Panc1 (cell line): ENCODE results near the gene MYT1. TPM values are rescaled to one million over a fixed set of nuclear protein-coding genes. Genes with fewer than 3 reads are reported as not detected.

Experiments used
- ATAC-seq: fragments of 200-7000 bp; cut with Tn5 transposase; 2 replicates; pipeline ENCODE4 v1.9.1; 2020; ENCODE audit warnings: mild to moderate bottlenecking, moderate library complexity
- BruUV-seq: library from RNA; stranded (reverse); fragments of 400-500 nt; replicated peaks from 2 replicates; lab custom pipeline; 2021; lab: Mats Ljungman, UMichigan
- CTCF ChIA-PET: fragments of 300-600 bp; sonication (Branson Sonifier 250); formaldehyde crosslinking; loops from one replicate; lab custom pipeline; 2022; ENCODE audit warnings: antibody characterized with exemption; lab: Charles Lee
- POLR2A ChIA-PET: fragments of 300-600 bp; sonication (Branson Sonifier 250); formaldehyde crosslinking; loops from one replicate; lab custom pipeline; 2022; ENCODE audit warnings: antibody characterized with exemption; lab: Charles Lee
- DNase-seq: peaks from one replicate; pipeline ENCODE4 v3.0.0-alpha.2; 2010; ENCODE audit warnings: low read depth, low spot score
- H3K27ac ChIP-seq: 2 replicates; pipeline ENCODE4 v1.5.1; 2011; ENCODE audit warnings: mild to moderate bottlenecking, low read length, inconsistent platforms
- H3K27me3 ChIP-seq: fragments of 200-500 bp; sonication (Bioruptor generic); 2 replicates; pipeline ENCODE4 v1.6.0; 2014; ENCODE audit warnings: low read length, inconsistent platforms; ENCODE audit not compliant: control insufficient read depth, insufficient read depth
- H3K36me3 ChIP-seq: fragments of 200-500 bp; sonication (Bioruptor generic); 2 replicates; pipeline ENCODE4 v1.5.1; 2014; ENCODE audit warnings: inconsistent platforms, mild to moderate bottlenecking, low read length, moderate library complexity; ENCODE audit not compliant: control insufficient read depth, insufficient read depth
- H3K4me1 ChIP-seq: 2 replicates; pipeline ENCODE4 v1.5.1; 2011; ENCODE audit warnings: inconsistent platforms, mild to moderate bottlenecking, low read length, moderate library complexity; ENCODE audit not compliant: control insufficient read depth, insufficient read depth
- H3K4me3 ChIP-seq, 2 experiments: 2 replicates each; pipeline ENCODE4 v1.5.1; 2011 to 2012; ENCODE audit warnings: low read depth in 2 of 2, low read length in 2 of 2, mild to moderate bottlenecking in 2 of 2, inconsistent platforms in 1 of 2, moderate library complexity in 1 of 2
- H3K9me3 ChIP-seq: fragments of 200-500 bp; sonication (Bioruptor generic); 2 replicates; pipeline ENCODE4 v1.5.1; 2014; ENCODE audit warnings: low read depth, mild to moderate bottlenecking, inconsistent platforms, low read length, moderate library complexity; ENCODE audit not compliant: control insufficient read depth, insufficient read depth
- CTCF ChIP-seq: fragments of 450-650 bp; IDR thresholded peaks from 2 replicates; pipeline ENCODE4 v1.5.1; 2017; ENCODE audit warnings: mild to moderate bottlenecking
- POLR2AphosphoS5 ChIP-seq: IDR thresholded peaks from 2 replicates; pipeline ENCODE4 v1.6.1; 2012; ENCODE audit warnings: mild to moderate bottlenecking, low read depth, low read length, moderate library complexity
- REST ChIP-seq, 2 experiments: IDR thresholded peaks; 2 replicates each; pipeline ENCODE4 v1.6.1; 2011 to 2012; ENCODE audit warnings: low read depth in 2 of 2, control low read depth in 1 of 2, low read length in 1 of 2, mild to moderate bottlenecking in 1 of 2, moderate library complexity in 1 of 2; ENCODE audit not compliant: insufficient read depth in 1 of 2
- SIN3A ChIP-seq: IDR thresholded peaks from 2 replicates; pipeline ENCODE4 v1.6.1; 2012; ENCODE audit warnings: low read depth, mild to moderate bottlenecking, low read length, moderate library complexity, borderline replicate concordance; ENCODE audit not compliant: insufficient read depth
- TCF7L2 ChIP-seq: IDR thresholded peaks from 2 replicates; pipeline ENCODE4 v1.6.1; 2011; ENCODE audit warnings: mild to moderate bottlenecking, low read depth, low read length, inconsistent platforms
- in situ Hi-C: cut with HindIII; loops from 2 replicates; pipeline ENCODE4 v1.10.0; 2016; ENCODE audit warnings: low sequenced_read_pairs, low pct_unique_long_range_greater_than_20kb
- intact Hi-C: fragments of 100-400 bp; cut with micrococcal nuclease; formaldehyde crosslinking; loops from one replicate; pipeline ENCODE4 v1.10.0; 2022; ENCODE audit not compliant: unreplicated experiment
- total RNA-seq: library from RNA; stranded (reverse); gene quantifications from one replicate; pipeline ENCODE4 v1.2.1, GENCODE V29; 2021; ENCODE audit not compliant: unreplicated experiment

Gene MYT1
- total RNA-seq, 1 experiment from 2014 or later: 0.41 TPM

GRCh38 chr20:64277571-64278316 is 113.5 kb downstream of the MYT1 start:
- no peaks in the 10 kb centered on the region for H3K9me3 ChIP-seq
- H3K27me3 ChIP-seq: peaks cover 2% of the 10 kb centered on the region; the same call in 1 of the 2 replicates
- ChIA-PET POLR2A (no interaction called here), CTCF (no interaction called here)
- peak; percentile 58; the same call in 1 of the 2 replicates for TF ChIP-seq TCF7L2
- TF ChIP-seq SIN3A: no peak
- TF ChIP-seq CTCF: no peak
- TF ChIP-seq REST (IDR thresholded peaks at IDR 0.05; ENCODE audit: insufficient read depth in 1 of 2, low read depth in 2 of 2, low read length in 1 of 2): no peak
- TF ChIP-seq POLR2AphosphoS5: no peak
- H3K4me1 ChIP-seq: no peaks in the 10 kb centered on the region
- no peaks in the 10 kb centered on the region for H3K36me3 ChIP-seq
- in situ Hi-C loops (no loop called here), intact Hi-C loops (no loop called here)
- DNase-seq (no peak), ATAC-seq (no peak)
- BruUV-seq: no TSS peak
- H3K4me3 ChIP-seq: no peak overlapping the region
- no peak overlapping the region for H3K27ac ChIP-seq

- POLR2A ChIA-PET: no interaction called here
- no peak for TF ChIP-seq SIN3A
- TF ChIP-seq TCF7L2: peak; percentile 4; the same call in 1 of the 2 replicates
- TF ChIP-seq REST (IDR thresholded peaks at IDR 0.05; ENCODE audit: insufficient read depth in 1 of 2, low read depth in 2 of 2, low read length in 1 of 2): no peak
- TF ChIP-seq CTCF: no peak
- Histone ChIP-seq H3K27me3 (peaks cover 2% of the 10 kb centered on the region; the same call in 1 of the 2 replicates), H3K9me3 (no peaks in the 10 kb centered on the region), H3K4me1 (no peaks in the 10 kb centered on the region), H3K36me3 (no peaks in the 10 kb centered on the region), H3K27ac (no peak overlapping the region), H3K4me3 (no peak overlapping the region)
- BruUV-seq: no TSS peak
- in situ Hi-C loops (no loop called here), intact Hi-C loops (no loop called here)
- 0 out of 2 replicates have a peak, but pooled peaks have one; percentile 26 for ATAC-seq
- CTCF ChIA-PET: no interaction called here
- DNase-seq: no peak
Measured at GRCh38 chr20:64278317-64278681, 114.0 kb downstream of the MYT1 start.
